ENCODE results near the gene BMP6. TPM values are rescaled to one million over a fixed set of nuclear protein-coding genes. Genes with fewer than 3 reads are reported as not detected.

BMP6 gene
- polyA plus RNA-seq, 3 donors: not detected

GRCh38 chr6:7773322-7773721, 47.4 kb downstream of the BMP6 start:
- no peak overlapping the region for H3K4me2 ChIP-seq (replicated peaks; ENCODE audit: extremely low read depth, low read length, poor library complexity, severe bottlenecking)
- Mint-ChIP-seq H3K4me1 (no peaks in the 10 kb centered on the region), H3K27ac (no peak overlapping the region), H3K9me3 (no peaks in the 10 kb centered on the region), H3K4me3 (no peak overlapping the region), H3K27me3 (ENCODE audit: low read depth in 3 of 3) (peaks cover 0 to 6% (median 2%) of the 10 kb centered on the region in 3 donors), H3K36me3 (no peaks in the 10 kb centered on the region)
- no peaks in the 10 kb centered on the region for H3K79me2 ChIP-seq (ENCODE audit: insufficient read depth, low read length)
- H4K20me1 ChIP-seq (ENCODE audit: insufficient read depth, low read length): no peaks in the 10 kb centered on the region
- no peaks in the 10 kb centered on the region for H3K36me3 ChIP-seq (replicated peaks in 1 of 2; ENCODE audit: control insufficient read depth in 1 of 2, insufficient read depth in 2 of 2, low read length in 2 of 2)
- H3K9ac ChIP-seq (ENCODE audit: insufficient read depth, low read length, poor library complexity, severe bottlenecking): no peak overlapping the region
- H3K4me3 ChIP-seq (replicated peaks in 1 of 3; ENCODE audit: low read depth in 2 of 3, low read length in 3 of 3): no peak overlapping the region
- H3K27ac ChIP-seq (ENCODE audit: low read depth in 1 of 2, low read length in 2 of 2): no peak overlapping the region
- no peaks in the 10 kb centered on the region for H3K4me1 ChIP-seq (ENCODE audit: control insufficient read depth in 1 of 2, insufficient read depth in 2 of 2, low read length in 2 of 2)
- H3K27me3 ChIP-seq (ENCODE audit: control insufficient read depth in 2 of 2, insufficient read depth in 2 of 2, low read length in 2 of 2): peaks cover 0 to 2% of the 10 kb centered on the region in 2 donors
- H3K9me3 ChIP-seq (replicated peaks in 1 of 2; ENCODE audit: control insufficient read depth in 1 of 2, insufficient read depth in 1 of 2, low read length in 2 of 2): no peaks in the 10 kb centered on the region
- intact Hi-C loops (cut with micrococcal nuclease): no loop called here
- H2AFZ ChIP-seq (ENCODE audit: insufficient read depth, low read depth, low read length, poor library complexity, severe bottlenecking): no peak overlapping the region
- no peak for DNase-seq
- WGBS (ENCODE audit: insufficient coverage): no CpG with 5 or more reads among the region's 3 CpGs
- no peak for TF ChIP-seq CTCF (IDR thresholded peaks at IDR 0.05)

- Histone ChIP-seq H4K20me1 (ENCODE audit: insufficient read depth, low read length) (no peaks in the 10 kb centered on the region), H3K79me2 (ENCODE audit: insufficient read depth, low read length) (no peaks in the 10 kb centered on the region), H3K27me3 (ENCODE audit: control insufficient read depth in 2 of 2, insufficient read depth in 2 of 2, low read length in 2 of 2) (peaks cover 0 to 2% of the 10 kb centered on the region in 2 donors), H2AFZ (ENCODE audit: insufficient read depth, low read depth, low read length, poor library complexity, severe bottlenecking) (no peak overlapping the region), H3K9ac (ENCODE audit: insufficient read depth, low read length, poor library complexity, severe bottlenecking) (no peak overlapping the region), H3K9me3 (replicated peaks in 1 of 2; ENCODE audit: control insufficient read depth in 1 of 2, insufficient read depth in 1 of 2, low read length in 2 of 2) (no peaks in the 10 kb centered on the region), H3K27ac (ENCODE audit: low read depth in 1 of 2, low read length in 2 of 2) (no peak overlapping the region), H3K4me1 (ENCODE audit: control insufficient read depth in 1 of 2, insufficient read depth in 2 of 2, low read length in 2 of 2) (no peaks in the 10 kb centered on the region), H3K36me3 (replicated peaks in 1 of 2; ENCODE audit: control insufficient read depth in 1 of 2, insufficient read depth in 2 of 2, low read length in 2 of 2) (no peaks in the 10 kb centered on the region), H3K4me2 (replicated peaks; ENCODE audit: extremely low read depth, low read length, poor library complexity, severe bottlenecking) (no peak overlapping the region), H3K4me3 (replicated peaks in 1 of 3; ENCODE audit: low read depth in 2 of 3, low read length in 3 of 3) (no peak overlapping the region)
- H3K36me3 Mint-ChIP-seq: no peaks in the 10 kb centered on the region
- H3K27ac Mint-ChIP-seq: no peak overlapping the region
- DNase-seq: no peak
- H3K9me3 Mint-ChIP-seq: no peaks in the 10 kb centered on the region
- H3K27me3 Mint-ChIP-seq (ENCODE audit: low read depth in 3 of 3): peaks cover 0 to 6% (median 2%) of the 10 kb centered on the region in 3 donors
- no peaks in the 10 kb centered on the region for H3K4me1 Mint-ChIP-seq
- intact Hi-C loops (cut with micrococcal nuclease): no loop called here
- no peak overlapping the region for H3K4me3 Mint-ChIP-seq
- WGBS (ENCODE audit: insufficient coverage): 100% methylated on average over 3 of the region's 9 CpGs
- no peak for TF ChIP-seq CTCF (IDR thresholded peaks at IDR 0.05)
These were observed 48.0 kb downstream of the BMP6 start for GRCh38 chr6:7773914-7774313.

Data from CD14-positive monocyte (primary cell).